ENCODE measurements around the gene ARHGAP42.

Gene ARHGAP42

GRCh38 chr11:100824041-100824809, 137.1 kb downstream of the ARHGAP42 start:
- TF ChIP-seq CTCF (IDR thresholded peaks at IDR 0.05; ENCODE audit: control insufficient read depth, extremely low read depth, insufficient read depth), result no peak
- H3K4me3 ChIP-seq (ENCODE audit: low read depth, low read length), result no peak overlapping the region
- DNase-seq (ENCODE audit: low read depth), result no peak

- DNase-seq (ENCODE audit: low read depth), result no peak
- H3K4me3 ChIP-seq (ENCODE audit: low read depth, low read length), result no peak overlapping the region
- TF ChIP-seq CTCF (IDR thresholded peaks at IDR 0.05; ENCODE audit: control insufficient read depth, extremely low read depth, insufficient read depth), result no peak
Observed at GRCh38 chr11:100825626-100826025, 138.5 kb downstream of the ARHGAP42 start.

- TF ChIP-seq CTCF (IDR thresholded peaks at IDR 0.05; ENCODE audit: control insufficient read depth, extremely low read depth, insufficient read depth), result 0 out of 2 replicates have a peak, but pooled peaks have one; percentile 3
- no peak for DNase-seq (ENCODE audit: low read depth)
- no peak overlapping the region for H3K4me3 ChIP-seq (ENCODE audit: low read depth, low read length)
Observed at GRCh38 chr11:100827934-100828661, 141.0 kb downstream of the ARHGAP42 start.

GRCh38 chr11:100830274-100830673, 143.2 kb downstream of the ARHGAP42 start:
- no peak for TF ChIP-seq CTCF (IDR thresholded peaks at IDR 0.05; ENCODE audit: control insufficient read depth, extremely low read depth, insufficient read depth)
- DNase-seq (ENCODE audit: low read depth), result no peak

GRCh38 chr11:100830978-100831732, 144.1 kb downstream of the ARHGAP42 start:
- no peak overlapping the region for H3K4me3 ChIP-seq (ENCODE audit: low read depth, low read length)
- no peak for DNase-seq (ENCODE audit: low read depth)
- no peak for TF ChIP-seq CTCF (IDR thresholded peaks at IDR 0.05; ENCODE audit: control insufficient read depth, extremely low read depth, insufficient read depth)

More at GRCh38 chr11:100830274-100830673, 143.2 kb downstream of the ARHGAP42 start:
- no peak overlapping the region for H3K4me3 ChIP-seq (ENCODE audit: low read depth, low read length)

- no peak for TF ChIP-seq CTCF (IDR thresholded peaks at IDR 0.05; ENCODE audit: control insufficient read depth, extremely low read depth, insufficient read depth)
- H3K4me3 ChIP-seq (ENCODE audit: low read depth, low read length), result no peak overlapping the region
- DNase-seq (ENCODE audit: low read depth), result no peak
Observed at GRCh38 chr11:100831929-100832494, 144.9 kb downstream of the ARHGAP42 start.

Measured in LNCaP clone FGC (cell line).